DMS79 treated with DMSO at 0.1 percent for 48 hours (cell line): ENCODE measurements around the gene GPR137.
A peak's percentile ranks its signal among the peaks of the same experiment; 100 is the strongest.

Source experiments
- DNase-seq: peaks from one replicate; lab custom pipeline; 2025; lab: John Stamatoyannopoulos, UW

The GPR137 gene

GRCh38 chr11:64285885-64286800 lies 495 bp downstream of the GPR137 start:
- DNase-seq: peak; percentile 15

GRCh38 chr11:64286801-64287159 lies 1.1 kb downstream of the GPR137 start:
- DNase-seq: no peak

- DNase-seq: no peak
Observed at GRCh38 chr11:64287676-64288352, 2.2 kb downstream of the GPR137 start.

GRCh38 chr11:64288353-64288750 lies 2.7 kb downstream of the GPR137 start:
- DNase-seq: no peak

GRCh38 chr11:64289002-64289564 lies 3.4 kb downstream of the GPR137 start:
- no peak for DNase-seq

GRCh38 chr11:64290352-64291261 lies 5.0 kb downstream of the GPR137 start:
- no peak for DNase-seq

- no peak for DNase-seq
Observed at GRCh38 chr11:64291262-64291751, 5.7 kb downstream of the GPR137 start, which contains the start of gene KCNK4. Gene KCNK4, plus strand, starts transcription at chr11:64291302. Its CDS starts 1,717 bp downstream, at chr11:64293019.

GRCh38 chr11:64291752-64292459 lies 6.3 kb downstream of the GPR137 start:
- no peak for DNase-seq

- DNase-seq: no peak
Observed at GRCh38 chr11:64292460-64293254, 7.0 kb downstream of the GPR137 start.

- DNase-seq: no peak
Observed at GRCh38 chr11:64294774-64295173, 9.1 kb downstream of the GPR137 start.

- DNase-seq: no peak
Observed at GRCh38 chr11:64295760-64296159, 10.1 kb downstream of the GPR137 start.

GRCh38 chr11:64296236-64296635 lies 10.6 kb downstream of the GPR137 start:
- no peak for DNase-seq

GRCh38 chr11:64296830-64297698 lies 11.4 kb downstream of the GPR137 start:
- DNase-seq: no peak

- peak; percentile 13 for DNase-seq
Observed at GRCh38 chr11:64297699-64298358, 12.2 kb downstream of the GPR137 start.

GRCh38 chr11:64298966-64299846 lies 13.6 kb downstream of the GPR137 start:
- DNase-seq: peak; percentile 19

GRCh38 chr11:64299847-64300648 lies 14.4 kb downstream of the GPR137 start, which contains the start of gene CATSPERZ:
Gene CATSPERZ, plus strand, starts transcription at chr11:64300358. Its CDS starts 53 bp downstream, at chr11:64300411.
- DNase-seq: peak; percentile 30
